Subcutaneous preadipocyte (primary cell): ENCODE measurements around the gene PPP1CA. TPM values are rescaled to one million over a fixed set of nuclear protein-coding genes. Genes with fewer than 3 reads are reported as not detected.

Experiments used
- small RNA-seq: library from RNA; depleted of rRNA; stranded (forward); fragments of <200 nt; gene quantifications from one replicate; pipeline ENCODE3, GENCODE V24; 2012
- total RNA-seq: library from RNA; depleted of rRNA; stranded (reverse); fragments of >200 nt; gene quantifications from 2 replicates; pipeline ENCODE4 v1.2.3, GENCODE V29; 2012

Gene PPP1CA
- total RNA-seq, result 169 and 226 TPM in 2 replicates

GRCh38 chr11:67401495-67402191, at the start of gene PPP1CA:
Gene PPP1CA (minus strand): TSS chr11:67401858. CDS start chr11:67401782, 76 bp downstream.

DNA sequence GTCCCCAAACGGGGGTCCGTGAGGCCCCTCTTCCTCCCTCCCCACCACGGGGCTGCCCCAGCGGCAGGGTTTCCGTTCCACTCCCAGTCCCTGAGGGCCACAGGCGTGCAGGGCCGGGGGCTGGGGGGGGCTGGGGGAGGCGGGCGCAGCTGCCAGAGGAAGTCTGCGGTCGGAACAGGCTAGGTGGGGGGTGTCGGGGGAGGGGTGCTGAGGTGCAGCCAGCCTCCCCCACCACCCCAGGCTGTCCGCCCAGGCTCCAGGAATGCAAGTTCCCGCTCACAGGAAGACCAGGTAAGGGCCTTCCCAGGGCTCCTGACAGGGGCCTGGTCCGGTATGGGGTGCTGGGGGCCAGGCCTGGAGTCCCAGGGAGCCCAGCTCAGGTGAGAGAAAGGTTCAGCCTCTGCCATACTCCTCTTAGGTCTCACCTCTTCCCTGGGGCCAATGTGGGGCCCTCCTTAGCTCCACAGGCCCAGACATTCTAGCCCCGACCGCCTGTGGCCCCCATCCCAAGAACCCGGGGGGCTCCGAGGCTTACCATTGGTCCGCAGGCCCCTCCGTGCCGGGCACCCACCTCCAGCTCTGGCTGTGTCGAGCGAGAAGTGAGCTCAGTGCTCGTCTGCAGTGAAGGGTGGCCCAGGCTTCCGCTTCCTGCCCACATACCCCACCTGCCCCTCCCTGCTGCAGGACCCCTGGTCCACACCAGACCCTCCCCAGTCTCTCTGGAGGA, 35.6 kb upstream of the PPP1CA start, which contains the start of gene PTPRCAP:
Gene PTPRCAP (minus strand): TSS at position 601 of the 727 bp plus-strand sequence. CDS start 63 bp downstream, at position 538.

DNA sequence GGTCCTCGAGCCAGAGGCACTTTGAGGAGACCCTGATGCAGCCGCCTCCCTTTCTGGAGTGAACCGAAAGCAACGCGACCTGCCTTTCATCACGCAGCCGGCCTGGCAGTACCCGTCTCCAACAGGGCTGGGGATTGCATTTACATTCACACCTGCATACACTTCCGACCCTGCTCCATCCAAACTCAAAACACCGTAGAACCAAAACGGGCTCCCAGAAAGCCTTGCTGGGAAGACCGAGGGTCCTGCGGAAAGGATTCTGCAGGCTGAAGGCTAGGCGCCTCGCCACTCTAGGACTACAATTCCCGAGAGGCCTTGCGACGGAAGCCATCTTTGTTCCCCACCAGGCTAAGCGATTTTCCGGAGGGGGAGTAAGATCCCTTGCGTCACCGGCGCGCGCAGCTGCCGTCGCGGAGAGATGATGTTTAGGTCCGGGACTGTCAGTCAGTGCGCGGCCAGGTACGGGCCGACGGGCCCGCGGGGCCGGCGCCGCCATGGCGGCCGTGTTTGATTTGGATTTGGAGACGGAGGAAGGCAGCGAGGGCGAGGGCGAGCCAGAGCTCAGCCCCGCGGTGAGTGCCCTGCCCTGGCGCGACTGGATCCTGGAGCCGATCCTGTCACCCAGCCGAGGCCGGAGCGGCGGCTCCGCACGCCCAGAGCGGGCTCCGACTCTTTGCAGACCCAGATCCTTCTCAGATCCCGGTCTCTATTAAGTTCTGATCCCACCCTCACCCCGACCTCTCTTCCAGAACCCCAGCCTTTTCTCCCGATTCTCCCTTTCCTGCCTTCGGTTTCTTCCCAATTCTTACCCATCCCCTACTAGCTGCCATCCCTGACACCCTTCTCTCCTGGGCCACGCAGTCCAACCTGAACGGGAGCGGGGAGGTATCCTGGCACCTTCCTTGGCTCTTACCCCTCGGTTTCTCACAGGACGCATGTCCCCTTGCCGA, 26.7 kb upstream of the PPP1CA start, which contains the start of gene RPS6KB2:
Gene RPS6KB2 (plus strand): TSS at position 443 of the 950 bp plus-strand sequence. CDS start 52 bp downstream, at position 495.

DNA sequence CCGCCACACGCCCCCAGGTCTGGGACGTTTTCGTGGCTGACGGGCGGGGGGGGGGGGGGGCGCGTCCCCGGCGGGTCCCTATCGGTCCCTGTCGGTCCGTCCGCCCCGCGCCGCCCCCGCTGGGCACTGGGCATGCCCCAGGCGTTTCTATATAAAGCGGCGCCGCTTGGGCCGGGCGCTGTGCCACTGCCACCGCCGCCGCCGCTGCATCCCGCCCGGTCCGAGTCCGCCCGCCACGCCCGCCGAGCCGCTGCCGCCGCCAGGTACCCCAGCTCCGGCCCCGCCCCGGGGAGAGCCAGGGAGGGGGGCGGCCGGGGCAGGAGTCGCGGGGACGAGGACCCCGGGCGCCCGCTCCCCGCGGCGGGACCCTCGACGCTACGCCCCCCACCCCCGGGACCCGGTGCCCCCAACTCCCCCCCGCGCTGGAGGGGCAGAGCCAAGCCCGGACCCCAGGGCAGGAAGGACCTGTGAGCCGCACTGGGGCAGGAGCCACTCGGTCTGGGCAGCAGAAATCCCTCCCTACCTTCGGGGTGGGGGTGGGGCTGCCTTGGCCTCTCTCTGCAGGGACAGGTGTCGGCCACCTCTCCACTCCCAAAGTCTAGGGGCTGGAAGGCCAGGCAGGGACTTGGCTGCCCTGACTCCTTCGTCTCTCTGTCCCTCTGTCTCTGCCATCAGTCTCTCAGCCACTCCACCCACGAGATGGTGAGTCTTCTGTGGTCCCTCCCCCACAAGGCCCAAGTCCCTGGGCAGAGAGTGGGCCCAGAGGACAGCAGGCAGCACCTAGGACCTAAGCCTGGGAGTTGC, 14.0 kb upstream of the PPP1CA start, which contains the start of gene CARNS1:
Gene CARNS1 (plus strand): TSS at position 178 of the 804 bp plus-strand sequence. CDS start 522 bp downstream, at position 700.

GRCh38 chr11:67391304-67392182, 10.1 kb downstream of the PPP1CA start, which contains the start of gene RAD9A:
Gene RAD9A (plus strand): TSS chr11:67391986. CDS start chr11:67392045, 59 bp downstream.

DNA sequence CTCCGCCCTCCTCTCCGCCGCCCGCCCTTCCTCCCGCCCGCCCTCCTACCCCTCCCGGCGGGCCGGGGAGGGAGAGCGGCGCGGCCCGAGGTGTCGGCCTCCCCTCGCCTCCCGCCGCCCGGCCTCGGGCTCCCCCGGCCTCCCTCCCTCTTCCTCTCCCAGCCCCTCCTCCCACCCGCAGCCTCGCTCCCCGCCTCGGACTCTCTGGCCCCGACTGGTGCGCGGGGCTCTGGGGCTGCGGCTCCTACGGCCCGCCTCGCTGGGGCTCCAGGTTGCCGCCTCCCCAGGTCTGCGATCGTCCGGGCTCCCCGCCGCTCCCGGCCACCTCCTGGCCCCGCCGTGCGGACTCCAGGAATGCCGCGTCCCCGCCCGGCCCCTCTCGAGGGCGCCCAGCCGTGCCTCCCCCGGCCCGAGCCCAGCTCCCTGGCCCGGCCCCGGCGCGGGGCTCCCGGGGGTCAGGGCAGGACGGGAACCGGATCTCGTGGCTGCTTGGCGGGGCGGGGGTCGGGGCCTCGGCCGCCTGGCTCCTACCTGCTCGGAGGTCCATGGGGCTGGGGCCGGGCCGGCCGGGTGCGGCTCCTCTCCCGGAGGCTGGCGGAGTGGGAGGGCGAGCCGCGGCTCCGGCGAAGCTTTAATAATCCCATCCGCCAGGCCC, 28.5 kb downstream of the PPP1CA start, which contains the start of gene CLCF1:
Gene CLCF1 (minus strand): TSS at position 606 of the 655 bp plus-strand sequence. CDS start 59 bp downstream, at position 547.

DNA sequence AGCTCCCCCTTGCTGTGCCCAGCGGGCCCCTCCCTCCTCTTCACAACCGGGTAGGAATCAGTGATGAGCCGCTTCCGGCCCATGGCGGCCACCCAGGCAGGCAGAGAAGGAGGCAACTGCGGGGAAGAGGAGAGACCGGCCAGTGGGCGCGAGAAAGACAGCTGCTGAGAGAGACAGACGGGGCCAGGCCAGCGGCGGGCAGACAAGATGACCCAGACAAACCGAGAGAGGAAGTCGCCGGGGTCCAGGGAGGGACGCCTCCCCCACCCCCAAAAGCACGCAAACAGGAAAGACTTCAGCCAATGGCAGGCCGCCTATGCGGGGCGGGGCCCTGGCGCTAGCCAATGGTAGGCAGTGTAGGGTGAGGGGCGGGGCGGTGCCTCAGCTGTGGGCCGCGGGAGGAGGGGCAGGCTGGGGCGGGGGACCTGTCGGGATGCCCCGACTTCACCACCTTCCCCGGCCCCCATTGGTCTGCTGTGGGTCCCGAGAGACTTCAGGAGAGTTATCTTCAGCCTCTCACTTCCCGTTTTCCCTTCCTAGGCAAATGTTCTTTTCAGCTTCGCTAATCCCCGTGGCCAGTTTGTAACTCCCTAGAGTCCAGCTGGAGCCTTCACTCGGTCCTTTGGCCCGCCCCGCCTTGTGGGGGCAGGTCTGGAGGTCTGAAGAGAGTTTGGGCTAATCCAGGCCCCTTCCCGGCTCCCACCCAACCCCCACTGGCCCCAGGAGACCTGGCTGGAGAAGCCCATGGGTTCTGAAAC, 48.2 kb downstream of the PPP1CA start, which contains the start of gene POLD4:
Gene POLD4 (minus strand): TSS at position 230 of the 758 bp plus-strand sequence. CDS start 147 bp downstream, at position 83.

Small RNA genes within 50 kb of the gene (small RNA-seq; reads per million reads assigned to genes)
- gene RN7SKP239 (not detected), gene RNU6-1238P (not detected)

Other genes starting within 250 kb of the PPP1CA start
- gene GRK2, start 135.4 kb downstream of the PPP1CA start, total RNA-seq, result 23.9 and 32.3 TPM in 2 replicates
- gene ANKRD13D, start 112.6 kb downstream of the PPP1CA start, total RNA-seq, result 30.9 and 39.7 TPM in 2 replicates
- 10.3 and 11.3 TPM in 2 replicates for gene SSH3, start 98.3 kb downstream of the PPP1CA start, total RNA-seq
- gene POLD4, start 48.3 kb downstream of the PPP1CA start, total RNA-seq, result 32.5 and 39.7 TPM in 2 replicates
- gene CLCF1, start 28.3 kb downstream of the PPP1CA start, total RNA-seq, result 3.3 and 4.4 TPM in 2 replicates
- gene RAD9A, start 9.9 kb downstream of the PPP1CA start, total RNA-seq, result 5.9 and 7.6 TPM in 2 replicates
- gene TBC1D10C, start 2.2 kb upstream of the PPP1CA start, total RNA-seq, result not detected in 2 replicates
- under 0.01 TPM in 2 replicates for gene CARNS1, start 13.8 kb upstream of the PPP1CA start, total RNA-seq
- gene RPS6KB2, start 26.6 kb upstream of the PPP1CA start, total RNA-seq, result 42.3 and 50.2 TPM in 2 replicates
- gene PTPRCAP, start 35.8 kb upstream of the PPP1CA start, total RNA-seq, result 0.78 and 1.1 TPM in 2 replicates
- gene CORO1B, start 41.6 kb upstream of the PPP1CA start, total RNA-seq, result 90.9 and 94.4 TPM in 2 replicates
- under 0.01 TPM in 1 of 2 replicates, not detected in the other for gene GPR152, start 50.9 kb upstream of the PPP1CA start, total RNA-seq
- gene CABP4, start 53.5 kb upstream of the PPP1CA start, total RNA-seq, result not detected in 2 replicates
- 9.4 and 10.3 TPM in 2 replicates for gene TMEM134, start 67.4 kb upstream of the PPP1CA start, total RNA-seq
- 44.8 and 69.1 TPM in 2 replicates for gene AIP, start 81.2 kb upstream of the PPP1CA start, total RNA-seq
- gene PITPNM1, start 103.5 kb upstream of the PPP1CA start, total RNA-seq, result 15.1 and 24.6 TPM in 2 replicates
- 12.5 and 16.4 TPM in 2 replicates for gene CDK2AP2, start 106.3 kb upstream of the PPP1CA start, total RNA-seq
- gene CABP2, start 121.6 kb upstream of the PPP1CA start, total RNA-seq, result not detected in 2 replicates
- gene GSTP1, start 182.0 kb upstream of the PPP1CA start, total RNA-seq, result 477 and 854 TPM in 2 replicates
- 207 and 250 TPM in 2 replicates for gene NDUFV1, start 205.1 kb upstream of the PPP1CA start, total RNA-seq
- 11.7 and 23.5 TPM in 2 replicates for gene NUDT8, start 228.1 kb upstream of the PPP1CA start, total RNA-seq
- not detected in 2 replicates for gene TBX10, start 237.9 kb upstream of the PPP1CA start, total RNA-seq
- gene ACY3, start 248.9 kb upstream of the PPP1CA start, total RNA-seq, result not detected in 2 replicates